HG02642 (cell line): ENCODE results near the gene C16orf82.
"Not testable (repeated sequence)": the region's sequence is repeated elsewhere in the genome, so short reads cannot be mapped to it uniquely, and the experiment has no call there.

ENCODE experiments used
- ATAC-seq: cut with Tn5 transposase; IDR thresholded peaks from one replicate; pipeline ENCODE4 v1.9.1; 2021; ENCODE audit warnings: mild to moderate bottlenecking; ENCODE audit not compliant: unreplicated experiment, poor library complexity

C16orf82 gene

DNA sequence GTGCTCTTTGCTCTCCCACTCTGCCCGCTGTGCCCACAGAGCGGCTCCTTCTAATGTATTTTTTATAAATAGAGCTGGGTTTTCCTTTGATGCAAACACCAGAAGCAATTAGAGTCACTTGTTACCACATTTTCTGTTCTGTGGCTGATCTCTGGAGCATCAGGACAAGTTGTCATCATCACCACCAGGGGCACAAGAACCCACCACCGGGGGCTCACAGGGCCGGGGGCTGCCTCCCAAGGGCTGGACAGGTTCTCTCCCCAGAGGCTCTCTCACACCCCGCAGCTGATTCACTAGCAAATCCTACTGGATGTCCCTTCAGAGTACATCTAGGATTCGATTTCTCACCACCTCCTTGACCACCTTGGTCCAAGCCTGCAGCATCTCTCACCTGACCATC lies 18.5 kb downstream of the C16orf82 start:
- ATAC-seq = no peak

DNA sequence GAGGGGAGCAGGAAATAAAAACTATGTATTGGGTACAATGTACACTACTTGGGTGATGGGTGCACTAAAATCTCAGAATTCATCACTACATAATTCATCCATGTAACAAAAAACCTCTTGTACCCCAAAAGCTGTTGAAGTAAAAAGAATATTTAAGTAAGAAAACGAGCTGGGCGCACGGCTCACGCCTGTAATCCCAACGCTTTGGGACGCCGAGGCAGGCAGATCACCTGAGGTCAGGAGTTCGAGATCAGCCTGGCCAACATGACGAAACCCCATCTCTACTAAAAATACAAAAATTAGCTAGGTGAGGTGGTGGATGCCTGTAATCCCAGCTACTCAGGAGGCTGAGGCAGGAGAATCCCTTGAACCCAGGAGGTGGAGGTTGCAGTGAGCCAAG lies 19.3 kb downstream of the C16orf82 start:
- ATAC-seq = not testable (repeated sequence)

GRCh38 chr16:27088216-27088615 lies 21.5 kb downstream of the C16orf82 start:
- ATAC-seq = no peak

DNA sequence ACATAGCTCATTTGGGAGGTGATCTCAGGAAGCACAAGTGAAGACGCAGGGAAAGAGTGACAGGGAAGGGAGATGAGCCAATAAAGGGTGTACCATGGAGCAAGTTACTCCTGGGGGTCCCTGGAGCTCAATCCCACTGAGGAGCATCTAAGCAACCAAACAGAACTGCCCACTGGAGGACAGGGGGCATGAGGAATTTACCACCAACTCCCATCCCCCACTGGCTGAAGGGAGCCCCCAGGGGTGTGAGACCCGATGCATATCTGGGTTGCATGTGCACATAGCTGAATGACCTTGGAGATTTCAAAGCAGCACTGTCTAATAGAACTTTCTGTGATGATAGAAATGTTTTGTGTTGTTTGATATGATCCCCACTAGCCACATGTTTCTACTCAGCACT lies 29.6 kb downstream of the C16orf82 start:
- ATAC-seq = no peak

DNA sequence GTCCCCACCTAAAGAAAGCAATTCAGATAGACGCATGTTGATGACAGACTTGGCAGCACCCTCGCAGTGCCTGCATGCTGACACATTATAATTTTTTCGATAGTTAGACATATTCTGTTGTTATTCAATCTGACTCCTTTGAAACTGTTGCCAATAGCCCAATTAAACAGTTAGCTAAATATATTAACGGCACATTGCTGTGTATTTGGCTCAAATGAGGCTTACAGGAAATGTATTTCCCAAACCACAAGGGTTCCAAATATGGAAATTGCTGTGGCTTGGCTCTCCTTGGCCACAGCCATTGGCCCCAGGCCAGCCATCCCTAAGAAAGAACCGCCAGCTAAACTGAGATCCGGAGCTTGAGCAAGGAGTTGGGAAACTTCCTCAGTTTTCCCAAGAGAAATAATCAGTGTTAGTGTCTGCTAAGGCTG lies 31.1 kb downstream of the C16orf82 start:
- no peak for ATAC-seq

DNA sequence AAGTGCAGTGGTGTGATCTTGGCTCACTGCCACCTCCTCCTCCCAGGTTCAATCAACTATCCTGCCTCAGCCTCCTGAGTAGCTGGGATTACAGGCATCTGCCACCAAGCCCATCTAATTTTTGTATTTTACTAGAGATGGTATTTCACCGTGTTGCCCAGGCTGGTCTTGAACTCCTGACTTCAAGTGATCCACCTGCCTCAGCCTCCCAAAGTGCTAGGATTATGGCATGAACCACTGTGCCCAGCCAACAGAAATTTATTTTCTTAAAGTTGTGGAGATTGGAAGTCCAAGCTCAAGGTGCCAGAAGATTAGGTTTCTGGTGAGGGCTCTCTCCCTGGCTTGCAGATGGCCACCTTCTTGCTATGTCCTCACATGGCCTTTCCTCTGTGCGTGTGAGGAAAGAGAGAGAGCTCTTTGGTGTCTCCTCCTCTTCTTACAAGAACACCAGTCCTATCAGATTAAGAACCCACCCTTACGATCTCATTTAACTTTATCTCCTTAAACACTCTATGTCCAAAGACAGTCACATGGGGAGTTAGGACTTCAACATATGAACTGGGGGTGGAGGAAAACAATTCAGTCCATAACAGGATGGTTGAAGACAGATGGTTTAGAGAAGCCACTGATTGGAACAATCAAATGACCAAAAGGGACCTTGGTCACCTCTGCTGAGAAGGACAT lies 31.8 kb downstream of the C16orf82 start:
- no peak for ATAC-seq

DNA sequence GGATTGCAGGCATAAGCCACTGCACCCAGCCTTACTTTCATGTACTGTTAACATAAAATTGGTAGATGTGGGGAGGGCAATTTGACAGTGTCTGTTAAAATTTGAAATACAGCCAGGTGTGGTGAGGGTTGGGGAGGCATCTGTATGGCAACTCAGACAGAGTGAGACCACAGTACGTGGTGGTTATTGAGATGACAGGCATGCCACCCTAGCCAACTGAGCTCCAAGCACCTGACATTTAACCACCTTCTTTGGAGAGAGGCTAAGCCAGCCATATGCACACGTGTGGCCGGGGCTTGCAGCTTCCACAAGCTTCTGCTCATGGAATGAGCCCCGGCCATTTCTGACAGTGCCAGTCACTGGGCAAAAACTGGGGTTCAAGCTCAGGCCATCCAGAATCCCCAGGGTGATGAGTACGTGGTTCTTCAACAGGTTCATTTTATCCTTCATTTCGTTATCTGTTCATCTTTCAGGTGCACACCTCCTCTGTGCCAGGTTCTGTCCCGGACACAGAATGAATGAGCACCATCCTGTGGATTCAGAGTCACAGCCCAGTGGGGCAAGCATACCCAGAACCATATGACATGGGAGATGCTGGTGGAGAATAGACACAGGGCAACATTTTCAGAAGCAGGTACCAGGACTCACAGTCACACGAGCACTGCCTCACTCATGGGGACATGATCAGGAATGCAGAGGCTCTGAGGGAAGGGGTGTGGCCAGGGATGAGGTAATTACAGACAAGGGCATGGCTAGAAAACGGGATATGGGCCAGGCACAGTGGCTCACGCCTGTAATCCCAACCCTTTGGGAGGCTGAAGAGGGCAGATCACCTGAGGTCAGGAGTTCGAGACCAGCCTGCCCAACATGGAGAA lies 36.2 kb downstream of the C16orf82 start:
- ATAC-seq = no peak

DNA sequence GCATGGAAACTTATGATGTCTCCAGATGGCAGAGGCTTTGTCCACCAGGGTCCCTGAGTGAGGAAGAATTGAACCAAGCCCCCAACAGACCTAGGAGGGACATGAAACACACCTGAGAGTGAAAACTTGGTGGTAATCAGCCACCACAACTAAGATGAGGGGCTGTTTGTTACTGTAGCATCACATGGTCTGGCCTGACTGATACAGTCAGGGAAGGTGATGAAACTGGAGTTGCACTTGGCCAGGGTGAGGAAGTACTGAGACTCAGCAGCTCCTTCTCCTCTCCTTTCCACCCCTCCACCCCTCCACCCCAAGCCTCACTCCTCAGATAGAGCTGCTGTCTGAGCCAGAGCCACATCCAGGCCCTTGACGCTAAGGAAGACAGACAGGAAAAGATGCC lies 37.2 kb downstream of the C16orf82 start:
- no peak for ATAC-seq

GRCh38 chr16:27106305-27106704 lies 39.6 kb downstream of the C16orf82 start:
- ATAC-seq = no peak

GRCh38 chr16:27107185-27107592 lies 40.5 kb downstream of the C16orf82 start:
- no peak for ATAC-seq

GRCh38 chr16:27108051-27108770 lies 41.5 kb downstream of the C16orf82 start:
- ATAC-seq = no peak

- no peak for ATAC-seq
Observed at GRCh38 chr16:27108826-27109665, 42.3 kb downstream of the C16orf82 start.

GRCh38 chr16:27109666-27110523 lies 43.2 kb downstream of the C16orf82 start:
- ATAC-seq = peak; percentile 73

DNA sequence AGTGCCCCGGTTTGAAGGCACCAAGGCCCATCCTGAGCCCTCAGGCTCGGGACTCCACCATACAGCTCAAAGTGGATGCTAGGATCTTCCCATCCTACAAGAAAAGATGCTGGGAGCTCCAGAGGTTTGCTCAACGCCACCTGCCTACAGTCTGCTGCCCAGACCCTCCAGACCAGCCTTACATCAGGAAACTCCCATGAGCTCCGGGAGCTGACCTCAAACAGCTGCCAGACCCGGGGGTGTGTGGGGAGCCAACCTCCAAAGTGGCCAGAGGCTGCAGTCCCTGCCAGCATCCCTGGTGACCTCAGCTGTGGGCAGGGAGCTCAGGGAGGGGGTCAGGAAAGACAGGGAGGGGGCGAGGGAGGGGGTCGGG lies 43.8 kb downstream of the C16orf82 start:
- ATAC-seq = no peak

- ATAC-seq = no peak
Observed at GRCh38 chr16:27111486-27111885, 44.8 kb downstream of the C16orf82 start.

DNA sequence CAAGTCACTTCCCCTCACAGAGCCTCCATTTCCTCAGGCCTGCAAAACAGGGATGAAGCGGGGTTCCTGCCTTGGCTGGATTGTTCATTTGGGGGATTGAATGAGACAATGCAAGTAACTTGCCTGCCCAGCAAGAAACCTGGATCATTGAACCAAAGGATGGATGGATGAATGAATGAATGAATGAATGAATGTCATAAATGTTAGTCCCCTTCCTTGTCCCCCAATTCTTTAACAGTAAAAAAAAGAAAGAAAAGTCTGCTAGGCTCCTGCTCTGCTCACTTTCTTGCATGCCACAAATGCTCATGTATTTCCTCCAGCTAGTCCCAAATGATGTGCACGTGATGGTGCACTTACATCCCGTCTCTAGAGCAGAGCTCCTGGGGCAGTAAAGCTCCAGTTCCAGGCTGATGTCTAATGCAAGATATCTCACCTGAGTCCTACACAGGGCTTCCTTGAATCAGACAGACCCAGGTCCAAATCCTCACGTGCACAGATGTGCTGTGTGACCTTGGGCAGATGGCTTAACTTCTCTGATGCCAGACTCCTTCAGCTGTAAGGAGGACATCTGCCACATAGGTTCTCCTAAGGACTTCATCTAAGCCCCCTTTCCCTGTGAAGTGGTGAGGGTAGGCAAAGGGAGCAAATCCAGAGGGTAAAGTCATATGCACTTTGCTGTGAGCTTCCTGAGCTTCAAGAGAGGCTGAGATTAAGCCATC lies 45.5 kb downstream of the C16orf82 start:
- no peak for ATAC-seq

DNA sequence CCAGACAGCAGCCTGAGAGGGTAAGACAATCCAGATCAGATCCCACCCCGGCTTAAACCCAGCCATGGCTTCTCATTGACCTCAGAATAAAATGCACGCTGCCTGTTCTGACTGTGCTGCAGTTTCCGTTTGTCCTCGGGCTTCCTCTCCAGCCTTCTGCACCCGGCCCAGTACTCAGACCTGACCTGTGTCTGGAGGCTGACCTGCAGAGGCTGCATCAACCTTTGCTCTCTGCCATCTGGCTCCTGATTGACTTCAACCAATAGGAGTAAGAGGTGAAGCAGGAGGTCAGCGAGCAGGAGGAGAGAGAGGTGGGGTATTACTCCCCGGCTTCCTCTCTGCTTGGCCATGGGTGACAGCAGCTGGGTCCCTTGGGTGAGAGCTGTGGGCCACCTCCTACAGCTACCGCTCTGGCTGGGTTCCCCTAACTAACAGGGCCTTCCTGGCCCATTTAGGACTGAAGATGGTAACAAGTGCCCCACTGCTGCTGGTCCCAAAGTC lies 46.7 kb downstream of the C16orf82 start:
- ATAC-seq = no peak

DNA sequence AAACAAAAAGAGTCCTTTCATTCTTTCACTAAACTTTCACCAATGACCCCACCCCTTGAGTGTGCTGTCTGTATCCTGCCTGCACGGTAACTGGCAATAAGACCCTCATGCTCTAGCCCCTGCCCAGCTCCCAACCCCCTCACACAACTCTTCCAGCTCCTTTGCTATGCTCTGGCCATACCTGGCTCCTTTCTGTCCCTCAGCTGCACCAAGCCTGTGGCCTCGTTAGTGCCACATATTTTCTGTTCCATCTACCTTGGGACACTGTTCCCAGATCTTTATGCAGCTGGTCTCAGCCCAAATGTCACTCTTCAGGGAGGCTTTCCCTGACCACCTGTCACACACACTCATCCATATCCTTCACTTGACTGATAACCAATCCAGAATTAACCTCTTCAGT lies 47.3 kb downstream of the C16orf82 start:
- no peak for ATAC-seq
